Nephron progenitor cell (in vitro differentiated cells): ENCODE measurements around the gene PTGFRN.

Experiments
- DNase-seq: peaks from one replicate; pipeline ENCODE4 v3.0.0; 2021
- H3K27ac Mint-ChIP-seq: 2 replicates; pipeline ENCODE4 v1.8.0; 2021; ENCODE audit warnings: mild to moderate bottlenecking, moderate library complexity, mixed read lengths
- H3K27me3 Mint-ChIP-seq: 2 replicates; pipeline ENCODE4 v1.8.0; 2021; ENCODE audit warnings: mild to moderate bottlenecking, low read depth, mixed read lengths; ENCODE audit not compliant: poor library complexity
- H3K36me3 Mint-ChIP-seq: 2 replicates; pipeline ENCODE4 v1.8.0; 2021; ENCODE audit warnings: low read depth, mixed read lengths
- H3K4me1 Mint-ChIP-seq: 2 replicates; pipeline ENCODE4 v1.8.0; 2021; ENCODE audit warnings: mixed read lengths
- H3K4me3 Mint-ChIP-seq: 2 replicates; pipeline ENCODE4 v1.8.0; 2021; ENCODE audit warnings: mild to moderate bottlenecking, moderate library complexity, mixed read lengths
- H3K9me3 Mint-ChIP-seq: 2 replicates; pipeline ENCODE4 v1.8.0; 2021; ENCODE audit warnings: mild to moderate bottlenecking, moderate library complexity, mixed read lengths
- CTCF ChIP-seq: fragments of 200-600 bp; sonication (generic); IDR thresholded peaks from 2 replicates; pipeline ENCODE4 v1.5.0; 2021; ENCODE audit warnings: antibody characterized with exemption

The PTGFRN gene

GRCh38 chr1:117017648-117018047 lies 107.9 kb downstream of the PTGFRN start:
- Mint-ChIP-seq H3K36me3 (peaks cover 16% of the 10 kb centered on the region), H3K27me3 (no peaks in the 10 kb centered on the region), H3K4me1 (peaks cover 14% of the 10 kb centered on the region), H3K27ac (no peak overlapping the region), H3K4me3 (no peak overlapping the region), H3K9me3 (no peaks in the 10 kb centered on the region)
- no peak for DNase-seq
- no peak for TF ChIP-seq CTCF

GRCh38 chr1:117020526-117021156 lies 110.9 kb downstream of the PTGFRN start:
- Mint-ChIP-seq H3K36me3 (peaks cover 20% of the 10 kb centered on the region), H3K4me3 (no peak overlapping the region), H3K9me3 (no peaks in the 10 kb centered on the region), H3K4me1 (peaks cover 1% of the 10 kb centered on the region), H3K27me3 (no peaks in the 10 kb centered on the region), H3K27ac (no peak overlapping the region)
- no peak for DNase-seq
- no peak for TF ChIP-seq CTCF

- DNase-seq, result no peak
- no peaks in the 10 kb centered on the region for H3K27me3 Mint-ChIP-seq
- no peak overlapping the region for H3K27ac Mint-ChIP-seq
- no peak for TF ChIP-seq CTCF
- peaks cover 20% of the 10 kb centered on the region for H3K36me3 Mint-ChIP-seq
- no peaks in the 10 kb centered on the region for H3K9me3 Mint-ChIP-seq
- H3K4me3 Mint-ChIP-seq, result no peak overlapping the region
- no peaks in the 10 kb centered on the region for H3K4me1 Mint-ChIP-seq
These were observed 112.4 kb downstream of the PTGFRN start for GRCh38 chr1:117022114-117022513.

GRCh38 chr1:117025568-117025967 lies 115.9 kb downstream of the PTGFRN start:
- no peak for TF ChIP-seq CTCF
- peak overlapping the region; percentile 15 for H3K27ac Mint-ChIP-seq

GRCh38 chr1:117026361-117026760 lies 116.6 kb downstream of the PTGFRN start:
- no peak for DNase-seq
- Mint-ChIP-seq H3K27me3 (no peaks in the 10 kb centered on the region), H3K4me3 (no peak overlapping the region), H3K27ac (no peak overlapping the region), H3K36me3 (peaks cover 4% of the 10 kb centered on the region), H3K4me1 (peaks cover 13% of the 10 kb centered on the region), H3K9me3 (no peaks in the 10 kb centered on the region)
- TF ChIP-seq CTCF, result no peak

More at GRCh38 chr1:117025568-117025967, 115.9 kb downstream of the PTGFRN start:
- Mint-ChIP-seq H3K27me3 (no peaks in the 10 kb centered on the region), H3K36me3 (peaks cover 9% of the 10 kb centered on the region), H3K4me3 (no peak overlapping the region), H3K9me3 (no peaks in the 10 kb centered on the region), H3K4me1 (peaks cover 7% of the 10 kb centered on the region)
- DNase-seq, result no peak

GRCh38 chr1:117029685-117030084 lies 120.0 kb downstream of the PTGFRN start:
- Mint-ChIP-seq H3K27ac (no peak overlapping the region), H3K4me3 (no peak overlapping the region), H3K9me3 (no peaks in the 10 kb centered on the region), H3K4me1 (peaks cover 44% of the 10 kb centered on the region), H3K36me3 (no peaks in the 10 kb centered on the region), H3K27me3 (peaks cover 2% of the 10 kb centered on the region)
- no peak for TF ChIP-seq CTCF
- DNase-seq, result no peak
